Ureter (tissue), 1 donor: Measurements from ENCODE around the gene PATJ. TPM values are rescaled to one million over a fixed set of nuclear protein-coding genes. Genes with fewer than 3 reads are reported as not detected.
A peak's percentile ranks its signal among the peaks of the same experiment; 100 is the strongest.

Source experiments
- DNase-seq: peaks from one replicate; pipeline ENCODE4 v3.0.0-alpha.2; 2020; ENCODE audit warnings: low spot score
- total RNA-seq: library from RNA; stranded (reverse); gene quantifications from one replicate; pipeline ENCODE4 v1.2.4, GENCODE V29; 2023
- donor health status: DM: yes; HTN: yes; CAD: no.

Gene PATJ
- total RNA-seq, 1 donor from 2014 or later: 121 TPM

- no peak for DNase-seq
These were observed 208.1 kb downstream of the PATJ start for GRCh38 chr1:61950418-61950817.

GRCh38 chr1:61951731-61952580 lies 209.7 kb downstream of the PATJ start:
- no peak for DNase-seq

DNA sequence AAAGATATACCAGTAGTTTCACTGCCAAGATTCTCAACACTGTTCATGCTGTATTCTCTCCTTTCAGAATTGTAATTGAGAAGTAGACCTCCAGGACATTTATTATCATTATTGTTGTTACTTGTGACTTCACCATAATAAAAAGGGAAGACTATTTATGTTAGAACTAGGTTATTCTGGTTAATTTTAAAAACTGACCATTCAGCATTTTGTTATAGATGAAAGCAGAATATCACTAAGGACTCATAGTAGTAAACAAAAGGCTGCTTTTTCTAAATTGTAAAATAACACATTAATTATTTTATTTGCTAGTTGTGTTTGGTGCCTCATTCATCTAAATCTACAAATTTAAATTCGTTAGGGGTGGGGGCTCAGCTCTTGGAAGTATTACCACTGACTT lies 210.4 kb downstream of the PATJ start:
- DNase-seq: no peak

- no peak for DNase-seq
These were observed 211.0 kb downstream of the PATJ start for GRCh38 chr1:61953076-61953789.

- no peak for DNase-seq
These were observed 211.5 kb downstream of the PATJ start for GRCh38 chr1:61953790-61954150.

GRCh38 chr1:61955261-61955660 lies 213.0 kb downstream of the PATJ start:
- no peak for DNase-seq

DNA sequence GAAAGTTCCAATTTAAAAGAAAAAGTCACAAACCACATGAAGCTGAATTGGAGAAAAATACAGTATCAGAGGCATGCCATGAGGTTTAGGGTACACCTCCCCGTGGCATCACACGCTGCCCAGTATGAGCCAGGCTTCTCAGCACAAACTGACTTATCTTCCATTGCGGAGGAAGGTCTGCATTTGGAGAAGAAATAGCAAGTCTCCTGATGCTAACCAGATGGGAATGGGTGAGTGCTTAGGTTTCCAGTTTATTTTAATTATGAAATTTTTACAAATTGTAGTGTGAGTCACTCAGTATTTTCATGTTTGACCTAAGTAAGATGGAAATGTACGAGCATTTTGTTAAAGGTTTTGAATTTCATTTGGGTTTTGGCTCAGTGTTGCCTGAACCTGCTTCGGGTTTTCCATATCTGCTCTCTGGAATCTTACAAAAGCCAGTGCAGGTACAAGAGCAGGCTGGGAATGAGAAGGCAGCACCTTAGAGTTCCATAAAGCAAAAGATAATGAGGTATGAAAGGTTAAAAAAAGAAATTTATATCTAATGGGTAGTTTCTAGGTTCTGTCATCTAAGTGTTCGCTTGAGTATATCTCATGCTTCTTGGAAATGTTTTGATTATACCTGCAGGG lies 213.9 kb downstream of the PATJ start:
- no peak for DNase-seq

GRCh38 chr1:61956784-61957183 lies 214.5 kb downstream of the PATJ start:
- DNase-seq: no peak

DNA sequence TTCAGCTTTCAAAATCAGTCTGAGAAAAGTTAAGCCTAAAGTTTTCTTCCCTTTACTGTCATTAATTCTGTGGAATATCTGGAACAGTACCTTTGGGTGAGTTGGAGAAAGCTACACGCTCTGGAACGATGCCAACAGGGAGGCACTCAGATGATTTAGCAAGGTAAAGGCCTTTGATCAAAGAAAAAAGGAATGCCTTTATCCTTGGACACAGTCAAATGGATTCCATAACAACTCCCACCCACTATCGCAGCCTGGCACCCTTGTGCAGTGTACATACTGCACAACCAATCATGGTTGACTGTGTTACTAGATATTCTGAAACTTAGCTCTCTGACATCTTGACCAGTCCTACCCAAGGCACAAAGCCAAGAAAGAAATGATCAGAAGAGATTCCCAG lies 218.7 kb downstream of the PATJ start:
- no peak for DNase-seq

DNA sequence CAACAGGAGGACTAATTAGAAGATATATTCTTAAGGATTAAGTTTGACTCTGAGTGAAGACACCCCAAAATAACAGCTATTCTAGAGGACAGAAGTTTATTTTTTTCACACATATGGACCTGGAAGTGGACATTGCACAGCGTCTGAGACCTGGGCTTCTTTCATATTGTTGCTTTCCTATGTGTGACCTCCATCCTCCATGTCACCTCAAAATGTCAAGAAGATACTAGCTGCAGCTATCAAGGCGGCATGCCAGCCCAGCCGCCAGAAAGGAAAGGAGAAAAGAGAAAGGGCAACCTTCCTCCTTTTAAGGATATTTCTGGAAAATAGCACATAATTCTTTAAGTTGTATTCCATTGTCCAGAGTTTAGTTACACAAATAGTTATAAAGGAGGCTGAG lies 220.4 kb downstream of the PATJ start:
- DNase-seq: no peak

GRCh38 chr1:61966450-61967225 lies 224.4 kb downstream of the PATJ start:
- peak; percentile 51 for DNase-seq

DNA sequence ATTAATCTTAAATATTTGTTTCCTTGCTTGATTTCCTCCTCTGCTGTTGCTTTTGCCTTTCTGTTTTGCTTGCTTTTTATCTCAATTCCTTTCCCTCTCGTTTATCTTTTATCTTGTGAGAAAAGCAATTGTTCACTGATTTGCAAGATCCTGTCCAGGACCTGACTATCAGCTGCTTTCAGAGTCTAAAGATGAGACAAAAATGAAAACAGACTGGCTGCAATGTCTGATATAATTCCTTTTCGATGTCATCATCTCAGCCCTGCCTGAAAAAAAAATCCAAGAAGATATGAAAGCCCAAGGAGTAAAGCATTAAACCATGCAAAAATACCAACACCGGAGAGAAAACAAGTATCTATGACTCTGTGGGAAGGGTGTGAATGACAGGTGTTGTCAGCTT lies 225.5 kb downstream of the PATJ start:
- no peak for DNase-seq

DNA sequence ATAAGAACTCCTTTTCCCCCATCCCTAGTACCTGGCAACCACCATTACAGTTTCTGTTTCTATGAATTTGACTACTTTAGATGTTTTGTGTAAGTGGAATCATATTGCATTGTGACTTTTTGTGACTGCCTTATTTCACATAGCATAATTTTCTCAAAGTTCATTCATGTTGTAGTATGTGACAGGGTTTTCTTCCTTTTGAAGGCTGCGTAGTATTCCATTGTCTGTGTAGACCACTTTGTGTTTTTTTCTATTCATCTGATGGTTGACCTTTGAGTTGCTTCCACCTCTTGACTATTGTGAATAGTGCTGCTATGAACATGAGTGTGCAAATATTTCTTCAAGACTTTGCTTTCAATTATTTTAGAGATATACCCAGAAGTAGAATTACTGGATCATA lies 226.6 kb downstream of the PATJ start:
- no peak for DNase-seq

DNA sequence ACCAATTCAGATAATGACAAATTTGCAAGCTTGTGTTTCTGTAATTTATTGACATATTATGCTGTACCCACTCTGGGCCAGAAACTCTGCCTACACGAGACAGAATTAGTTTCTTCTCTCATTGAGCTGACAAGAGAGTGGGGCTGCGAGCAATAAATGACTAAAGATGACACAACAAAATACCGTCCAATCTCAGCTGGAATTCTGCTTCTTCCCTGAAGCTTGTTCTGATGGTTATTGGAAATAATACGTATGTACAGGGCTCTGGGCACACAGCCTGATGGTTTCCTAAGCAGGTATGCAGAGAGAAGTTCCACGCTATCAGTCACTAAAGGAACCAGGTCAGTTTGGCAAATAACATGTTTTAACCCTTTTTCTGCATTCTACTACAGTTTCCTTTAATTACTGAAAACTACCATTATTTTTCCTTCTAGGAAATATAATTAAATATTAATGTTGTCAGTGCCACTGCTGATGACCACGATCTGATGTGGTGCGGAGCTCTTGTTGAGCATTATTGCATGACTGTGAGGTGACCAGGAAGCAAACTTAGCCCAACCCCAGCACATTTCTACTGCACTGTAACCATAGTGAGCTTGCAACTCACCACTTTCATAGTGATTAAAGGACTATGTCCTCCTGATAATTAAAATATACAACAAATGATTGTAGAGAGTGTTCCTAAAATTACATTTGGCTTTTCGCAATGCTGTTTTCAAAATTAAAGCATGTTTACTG lies 231.0 kb downstream of the PATJ start:
- no peak for DNase-seq

DNA sequence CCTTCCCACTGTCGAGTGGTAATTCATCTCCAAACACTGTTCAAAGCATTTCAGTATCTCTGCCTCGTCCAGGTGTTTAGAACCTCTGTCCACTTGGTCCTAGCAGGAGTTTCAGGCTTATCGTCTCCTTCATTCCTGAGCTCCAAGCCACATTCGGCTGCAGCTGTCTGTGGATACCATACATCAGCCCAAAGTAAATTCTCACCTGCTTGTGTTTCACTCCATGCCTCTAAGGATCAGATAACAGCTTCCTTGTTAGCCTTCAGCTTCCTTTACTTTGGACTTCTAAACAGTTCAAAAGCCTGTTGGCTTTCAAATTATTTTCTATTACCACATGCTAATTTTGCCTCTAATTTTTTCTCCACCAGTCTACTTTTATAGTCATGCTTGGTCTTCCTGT lies 233.4 kb downstream of the PATJ start:
- no peak for DNase-seq

DNA sequence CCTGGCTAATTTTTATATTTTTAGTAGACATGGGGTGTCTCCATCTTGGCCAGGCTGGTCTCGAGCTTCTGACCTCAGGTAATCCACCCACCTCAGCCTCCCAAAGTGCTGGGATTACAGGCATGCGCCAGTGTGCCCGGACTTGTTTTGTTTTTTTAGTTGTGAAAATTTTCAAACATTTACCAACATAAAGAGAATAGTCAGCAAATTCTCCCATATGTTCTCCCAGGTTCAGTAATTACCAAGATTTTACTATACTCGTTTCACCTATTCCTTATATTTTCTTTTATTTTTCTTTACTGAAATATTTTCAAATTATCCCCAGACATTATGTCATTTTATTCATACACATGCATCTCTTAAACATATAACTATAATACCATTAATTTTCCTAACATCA lies 234.3 kb downstream of the PATJ start:
- no peak for DNase-seq

DNA sequence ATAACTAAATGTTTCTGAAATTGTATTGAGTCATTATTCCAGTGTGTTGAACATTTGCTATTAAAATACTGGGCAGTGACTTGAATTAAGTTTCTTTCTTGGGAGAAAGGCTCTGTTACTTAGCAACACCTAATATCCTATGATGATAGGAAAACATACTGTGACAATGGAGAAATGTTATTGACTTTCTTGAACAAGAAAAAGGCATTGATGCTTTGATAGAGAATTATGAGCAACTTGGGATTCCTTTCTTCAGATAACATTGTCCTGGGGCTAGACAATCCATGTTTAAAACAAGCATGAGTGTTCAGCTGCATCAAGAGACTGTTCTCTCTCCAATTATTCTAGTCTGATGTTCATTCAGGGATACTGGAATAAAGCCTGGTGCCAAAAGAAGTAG lies 236.5 kb downstream of the PATJ start:
- no peak for DNase-seq

DNA sequence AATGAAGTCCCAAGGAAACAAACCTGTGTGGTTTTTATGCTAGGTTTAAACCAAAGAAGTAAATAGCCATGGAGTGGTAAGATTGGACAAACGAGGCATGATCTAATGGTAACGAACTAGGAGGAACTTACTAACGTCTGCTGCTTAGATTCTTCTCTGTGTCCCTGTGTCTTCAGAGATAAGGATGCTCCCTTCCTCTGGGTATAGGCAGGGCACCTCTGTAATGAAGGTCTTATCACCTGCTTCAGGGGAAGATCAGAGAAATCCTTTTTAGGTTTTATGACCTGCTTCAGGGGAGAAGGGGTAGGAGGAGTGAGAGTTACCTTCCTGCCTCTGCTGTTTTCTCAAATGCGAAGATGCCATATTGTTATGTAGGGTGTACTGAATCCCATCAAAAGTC lies 237.4 kb downstream of the PATJ start:
- DNase-seq: no peak

GRCh38 chr1:61980561-61980960 lies 238.3 kb downstream of the PATJ start:
- no peak for DNase-seq

GRCh38 chr1:61981870-61982660 lies 239.8 kb downstream of the PATJ start:
- no peak for DNase-seq

DNA sequence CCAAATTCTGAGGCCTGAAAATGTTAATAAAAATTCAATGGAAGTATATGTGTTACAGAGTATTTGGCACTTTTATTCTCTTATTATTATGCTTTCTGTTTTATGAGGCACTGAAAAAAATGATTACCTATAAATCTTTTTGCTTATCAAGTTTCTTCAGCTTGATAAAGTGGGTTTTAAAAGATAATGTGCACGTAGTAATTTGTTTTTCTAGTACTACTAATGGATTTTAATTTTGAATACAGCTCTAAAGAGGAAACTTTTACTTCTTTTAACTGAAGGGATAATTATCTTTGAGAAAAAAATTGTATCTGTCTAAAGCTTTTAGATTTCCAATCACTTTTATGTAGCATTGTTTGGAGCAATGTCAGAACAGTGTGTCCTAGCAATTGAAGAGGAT lies 241.0 kb downstream of the PATJ start:
- no peak for DNase-seq
